ENCODE measurements around the gene GPM6B. TPM values are rescaled to one million over a fixed set of nuclear protein-coding genes. Genes with fewer than 3 reads are reported as not detected.

The GPM6B gene
- total RNA-seq, 1 experiment from 2014 or later: 99.8 TPM

- TF ChIP-seq ZBTB43 (CRISPR knock-in tag; IDR thresholded peaks at IDR 0.05): no peak
- no peak for TF ChIP-seq NFYB (CRISPR knock-in tag; conservative IDR thresholded peaks at IDR 0.05; ENCODE audit: low read depth)
- Mint-ChIP-seq H3K36me3 (peaks cover 38% of the 10 kb centered on the region), H3K4me1 (peaks cover 44% of the 10 kb centered on the region), H3K27ac (no peak overlapping the region), H3K9me3 (no peaks in the 10 kb centered on the region), H3K27me3 (ENCODE audit: low read depth) (no peaks in the 10 kb centered on the region), H3K4me3 (no peak overlapping the region)
- CTCF ChIA-PET: interaction anchor here (1.0 to 1.8 kb wide), 7 partner anchors 12 to 268 kb away, joined by 3 to 10 read pairs (median 5); partner anchors contain the start of genes OFD1 and TRAPPC2
- no peak for ATAC-seq
- POLR2A ChIA-PET: interaction anchor here (0.5 kb wide), 1 partner anchor 157 kb away, joined by 3 read pairs; no protein-coding TSS in a partner anchor
- DNase-seq (ENCODE audit: low spot score): no peak
Measured at GRCh38 chrX:13764281-13764680, 52.6 kb downstream of the GPM6B start.

GRCh38 chrX:13763489-13763888 lies 53.4 kb downstream of the GPM6B start:
- DNase-seq (ENCODE audit: low spot score) (no peak), ATAC-seq (no peak)
- no peaks in the 10 kb centered on the region for H3K27me3 Mint-ChIP-seq (ENCODE audit: low read depth)
- H3K36me3 Mint-ChIP-seq: peaks cover 38% of the 10 kb centered on the region
- H3K9me3 Mint-ChIP-seq: no peaks in the 10 kb centered on the region
- H3K27ac Mint-ChIP-seq: peak overlapping the region; percentile 74
- no peak for TF ChIP-seq ATF6 (CRISPR knock-in tag; IDR thresholded peaks at IDR 0.05)
- no peak for TF ChIP-seq HMGXB4 (CRISPR knock-in tag; IDR thresholded peaks at IDR 0.05)
- no peak for TF ChIP-seq PRRX2 (CRISPR knock-in tag; IDR thresholded peaks at IDR 0.05)
- TF ChIP-seq JUN (CRISPR knock-in tag; IDR thresholded peaks at IDR 0.05): no peak
- TF ChIP-seq TEAD1 (CRISPR knock-in tag; IDR thresholded peaks at IDR 0.05): no peak
- TF ChIP-seq MAX (CRISPR knock-in tag; IDR thresholded peaks at IDR 0.05): no peak
- no peak for TF ChIP-seq ZNF219 (CRISPR knock-in tag; IDR thresholded peaks at IDR 0.05; ENCODE audit: borderline replicate concordance)
- no peak for TF ChIP-seq CBFB (CRISPR knock-in tag; IDR thresholded peaks at IDR 0.05; ENCODE audit: low read depth)
- TF ChIP-seq FOXJ3 (CRISPR knock-in tag; IDR thresholded peaks at IDR 0.05; ENCODE audit: borderline replicate concordance): no peak
- no peak for TF ChIP-seq ZNF423 (CRISPR knock-in tag; IDR thresholded peaks at IDR 0.05)
- no peak for TF ChIP-seq AFF4 (CRISPR knock-in tag; IDR thresholded peaks at IDR 0.05; ENCODE audit: borderline replicate concordance)
- no peak for TF ChIP-seq SOX15 (CRISPR knock-in tag; IDR thresholded peaks at IDR 0.05)
- TF ChIP-seq ZNF396 (CRISPR knock-in tag; IDR thresholded peaks at IDR 0.05; ENCODE audit: borderline replicate concordance): no peak
- no peak for TF ChIP-seq ZMAT4 (CRISPR knock-in tag; IDR thresholded peaks at IDR 0.05)
- no peak for TF ChIP-seq AR (CRISPR knock-in tag; IDR thresholded peaks at IDR 0.05)
- TF ChIP-seq RELA (CRISPR knock-in tag; IDR thresholded peaks at IDR 0.05; ENCODE audit: borderline replicate concordance): no peak
- TF ChIP-seq GTF2I (CRISPR knock-in tag; conservative IDR thresholded peaks at IDR 0.05): no peak
- TF ChIP-seq ZNF138 (CRISPR knock-in tag; conservative IDR thresholded peaks at IDR 0.05): no peak
- TF ChIP-seq EMX1 (CRISPR knock-in tag; IDR thresholded peaks at IDR 0.05): no peak
- ChIA-PET POLR2A (no interaction called here), CTCF (interaction anchor here (0.5 to 1.8 kb wide), 2 partner anchors 16 to 49 kb away, joined by 4 to 10 read pairs; no protein-coding TSS in a partner anchor)
- no peak overlapping the region for H3K4me3 Mint-ChIP-seq
- H3K4me1 Mint-ChIP-seq: peaks cover 44% of the 10 kb centered on the region

All from WTC11 (cell line).